Trophoblast cell (in vitro differentiated cells and primary cell): ENCODE results near the gene VKORC1L1.

Experiments used
- DNase-seq, 2 donors: peaks; one replicate each; pipeline ENCODE4 v3.0.0-alpha.2; 2016
- H2AFZ ChIP-seq: 2 replicates; pipeline ENCODE4 v1.6.1; 2013; ENCODE audit warnings: low read length, moderate library complexity, mild to moderate bottlenecking; ENCODE audit not compliant: insufficient read depth, poor library complexity
- H2AK5ac ChIP-seq: 2 replicates; pipeline ENCODE4 v1.6.1; 2013; ENCODE audit warnings: mild to moderate bottlenecking, low read length
- H2BK120ac ChIP-seq: 2 replicates; pipeline ENCODE4 v1.6.1; 2013; ENCODE audit warnings: low read length, mild to moderate bottlenecking, moderate library complexity; ENCODE audit not compliant: insufficient read depth, poor library complexity
- H2BK12ac ChIP-seq: 2 replicates; pipeline ENCODE4 v1.6.1; 2013; ENCODE audit warnings: mild to moderate bottlenecking, low read length, moderate library complexity
- H2BK5ac ChIP-seq: 2 replicates; pipeline ENCODE4 v1.6.1; 2013; ENCODE audit warnings: low read length, low read depth, moderate library complexity, mild to moderate bottlenecking; ENCODE audit not compliant: poor library complexity
- H3K14ac ChIP-seq: 2 replicates; pipeline ENCODE4 v1.6.1; 2013; ENCODE audit warnings: mild to moderate bottlenecking, low read length
- H3K18ac ChIP-seq: 2 replicates; pipeline ENCODE4 v1.6.1; 2013; ENCODE audit warnings: mild to moderate bottlenecking, low read length
- H3K23ac ChIP-seq: 2 replicates; pipeline ENCODE4 v1.6.1; 2013; ENCODE audit warnings: low read length
- H3K27ac ChIP-seq: 2 replicates; pipeline ENCODE4 v1.5.1; 2013; ENCODE audit warnings: low read depth, mild to moderate bottlenecking, inconsistent platforms, low read length, moderate library complexity
- H3K27me3 ChIP-seq: 2 replicates; pipeline ENCODE4 v1.6.1; 2013; ENCODE audit warnings: inconsistent platforms, mild to moderate bottlenecking, low read length, moderate library complexity; ENCODE audit not compliant: insufficient read depth
- H3K36me3 ChIP-seq, 2 experiments: 1 replicate in 1 of 2; 2 replicates in 1 of 2; pipeline ENCODE4 v1.6.1; 2013; ENCODE audit warnings: low read length in 2 of 2, mild to moderate bottlenecking in 2 of 2, moderate library complexity in 1 of 2; ENCODE audit not compliant: insufficient read depth in 2 of 2, control insufficient read depth in 1 of 2
- H3K4ac ChIP-seq: 2 replicates; pipeline ENCODE4 v1.6.1; 2013; ENCODE audit warnings: low read depth, mild to moderate bottlenecking, low read length, moderate library complexity
- H3K4me1 ChIP-seq, 2 experiments: 1 replicate in 1 of 2; 2 replicates in 1 of 2; pipeline ENCODE4 v1.6.1; 2013; ENCODE audit warnings: low read length in 2 of 2, mild to moderate bottlenecking in 2 of 2, moderate library complexity in 1 of 2; ENCODE audit not compliant: insufficient read depth in 2 of 2, control insufficient read depth in 1 of 2
- H3K4me2 ChIP-seq: 2 replicates; pipeline ENCODE4 v1.6.1; 2013; ENCODE audit warnings: inconsistent platforms, mild to moderate bottlenecking, low read length, moderate library complexity
- H3K4me3 ChIP-seq: 2 replicates; pipeline ENCODE4 v1.5.1; 2013; ENCODE audit warnings: mild to moderate bottlenecking, low read depth, low read length, inconsistent platforms
- H3K79me1 ChIP-seq: one replicate; pipeline ENCODE4 v1.6.1; 2013; ENCODE audit warnings: low read length
- H3K79me2 ChIP-seq: 2 replicates; pipeline ENCODE4 v1.6.1; 2013; ENCODE audit warnings: low read length, mild to moderate bottlenecking; ENCODE audit not compliant: control insufficient read depth, insufficient read depth, poor library complexity
- H3K9ac ChIP-seq: 2 replicates; pipeline ENCODE4 v1.6.1; 2013; ENCODE audit warnings: mild to moderate bottlenecking, low read length
- H3K9me3 ChIP-seq: 2 replicates; pipeline ENCODE4 v1.6.1; 2013; ENCODE audit warnings: low read depth, mild to moderate bottlenecking, control low read depth, inconsistent platforms, low read length; ENCODE audit not compliant: insufficient read depth
- H4K12ac ChIP-seq: 2 replicates; pipeline ENCODE4 v1.6.1; 2013; ENCODE audit warnings: low read depth, mild to moderate bottlenecking, low read length, moderate library complexity
- H4K8ac ChIP-seq: 2 replicates; pipeline ENCODE4 v1.6.1; 2013; ENCODE audit warnings: low read depth, mild to moderate bottlenecking, low read length, moderate library complexity
- H4K91ac ChIP-seq: one replicate; pipeline ENCODE4 v1.6.1; 2013; ENCODE audit warnings: low read depth, mild to moderate bottlenecking, low read length, moderate library complexity
- WGBS: extraction: QIAGEN DNeasy Blood & Tissue Kit; methylation state at CpG from one replicate; pipeline ENCODE4 v1.1.7; 2013; ENCODE audit warnings: missing lambda C conversion rate; ENCODE audit not compliant: insufficient read length, insufficient coverage; ENCODE audit errors: extremely low coverage; 5-methylcytosine and 5-hydroxymethylcytosine counted together

The VKORC1L1 gene

DNA sequence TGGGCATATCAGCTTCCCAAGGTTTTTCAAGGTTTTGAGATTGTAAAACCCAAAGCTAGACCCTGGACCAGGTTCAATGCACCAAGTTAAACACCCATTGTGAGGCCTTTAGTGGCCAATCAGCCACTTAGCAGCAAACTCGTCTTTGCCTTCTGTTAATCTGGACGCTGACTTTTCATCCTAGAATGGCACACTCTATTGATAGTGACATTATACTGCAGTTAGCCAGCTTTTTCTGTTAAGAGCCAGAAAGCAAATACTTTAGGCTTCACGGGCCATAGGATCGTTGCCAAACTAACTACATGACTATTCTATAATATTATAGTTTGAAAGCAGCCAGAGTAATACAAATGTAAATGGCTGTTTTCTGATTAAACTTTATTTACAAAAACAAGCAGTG lies 51.3 kb downstream of the VKORC1L1 start:
- Histone ChIP-seq H2BK5ac (no peak overlapping the region), H2BK12ac (no peak overlapping the region)
- no CpG with 5 or more reads among the region's 4 CpGs for WGBS

DNA sequence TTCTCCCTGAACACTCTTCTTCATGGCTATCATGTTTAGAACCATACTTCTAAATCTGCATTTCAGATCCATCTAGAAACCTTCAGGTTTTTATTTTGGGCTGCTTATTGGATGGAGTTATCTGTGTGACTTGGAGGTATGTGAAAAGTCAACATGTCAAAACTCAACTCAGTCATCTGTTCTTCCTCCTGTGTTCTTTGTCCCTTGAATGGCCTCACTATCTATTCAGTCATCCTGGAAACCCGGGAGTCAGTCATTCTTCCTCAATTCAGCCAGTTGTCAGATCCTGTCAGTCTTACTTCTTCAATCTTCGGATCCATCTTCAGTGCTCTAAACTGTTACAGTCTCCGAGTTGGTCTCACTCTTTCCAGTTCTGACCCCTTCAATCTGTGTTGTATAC lies 52.2 kb downstream of the VKORC1L1 start:
- H2BK120ac ChIP-seq: no peak overlapping the region
- no peak overlapping the region for H3K27ac ChIP-seq
- H4K91ac ChIP-seq: no peak overlapping the region
- no peak overlapping the region for H4K12ac ChIP-seq
- no peak overlapping the region for H2AK5ac ChIP-seq
- H3K4me3 ChIP-seq: no peak overlapping the region
- peaks cover 0 to 3% of the 10 kb centered on the region in 2 experiments for H3K4me1 ChIP-seq
- no peaks in the 10 kb centered on the region for H3K79me1 ChIP-seq
- H3K4me2 ChIP-seq: no peak overlapping the region
- no peak overlapping the region for H2BK5ac ChIP-seq
- H2AFZ ChIP-seq: no peak overlapping the region
- DNase-seq: no peak
- H3K23ac ChIP-seq: no peak overlapping the region
- H3K14ac ChIP-seq: no peak overlapping the region
- no CpG with 5 or more reads among the region's 3 CpGs for WGBS
- H3K27me3 ChIP-seq: no peaks in the 10 kb centered on the region
- H3K36me3 ChIP-seq: no peaks in the 10 kb centered on the region
- H3K79me2 ChIP-seq: no peaks in the 10 kb centered on the region
- no peaks in the 10 kb centered on the region for H3K9me3 ChIP-seq
- H3K4ac ChIP-seq: no peak overlapping the region
- no peak overlapping the region for H2BK12ac ChIP-seq
- H3K18ac ChIP-seq: no peak overlapping the region
- no peak overlapping the region for H4K8ac ChIP-seq
- no peak overlapping the region for H3K9ac ChIP-seq

More for the DNA sequence above, 51.3 kb downstream of the VKORC1L1 start:
- Histone ChIP-seq H3K4me1 (peaks cover 0 to 3% of the 10 kb centered on the region in 2 experiments), H3K36me3 (no peaks in the 10 kb centered on the region), H3K9ac (no peak overlapping the region), H2BK120ac (no peak overlapping the region), H3K18ac (no peak overlapping the region), H2AK5ac (no peak overlapping the region), H3K23ac (no peak overlapping the region), H4K8ac (no peak overlapping the region), H4K12ac (no peak overlapping the region), H3K79me2 (no peaks in the 10 kb centered on the region), H3K9me3 (no peaks in the 10 kb centered on the region), H3K14ac (no peak overlapping the region), H2AFZ (no peak overlapping the region), H3K27me3 (no peaks in the 10 kb centered on the region), H3K4me2 (no peak overlapping the region), H3K4ac (no peak overlapping the region), H3K4me3 (no peak overlapping the region), H3K27ac (no peak overlapping the region), H3K79me1 (no peaks in the 10 kb centered on the region), H4K91ac (no peak overlapping the region)
- DNase-seq: no peak

DNA sequence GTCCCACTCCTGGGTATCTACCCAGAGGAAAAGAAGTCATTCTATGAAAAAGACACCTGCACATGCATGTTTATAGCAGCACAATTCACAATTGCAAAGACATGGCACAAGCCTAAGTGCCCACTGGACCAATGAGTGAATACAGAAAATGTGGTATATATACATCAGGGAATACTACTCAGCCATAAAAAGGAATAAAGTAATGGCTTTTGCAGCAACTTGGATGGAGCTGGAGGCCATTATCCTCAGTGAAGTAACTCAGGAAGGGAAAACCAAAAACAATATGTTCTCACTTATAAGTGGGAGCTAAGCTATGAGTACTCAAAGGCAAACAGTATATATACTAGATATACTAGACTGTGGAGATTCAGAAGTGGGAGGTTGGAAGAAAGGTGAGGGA lies 53.7 kb downstream of the VKORC1L1 start:
- DNase-seq: no peak
- no peak overlapping the region for H3K4me2 ChIP-seq
- H3K79me2 ChIP-seq: no peaks in the 10 kb centered on the region
- H2BK120ac ChIP-seq: no peak overlapping the region
- no peak overlapping the region for H3K27ac ChIP-seq
- no peak overlapping the region for H3K4me3 ChIP-seq
- no peak overlapping the region for H3K14ac ChIP-seq
- H3K9ac ChIP-seq: no peak overlapping the region
- H3K79me1 ChIP-seq: no peaks in the 10 kb centered on the region
- H3K4me1 ChIP-seq: peaks cover 0 to 3% of the 10 kb centered on the region in 2 experiments
- no peak overlapping the region for H4K8ac ChIP-seq
- no peak overlapping the region for H2AK5ac ChIP-seq
- H4K91ac ChIP-seq: no peak overlapping the region
- no peaks in the 10 kb centered on the region for H3K36me3 ChIP-seq
- H2BK5ac ChIP-seq: no peak overlapping the region
- H3K23ac ChIP-seq: no peak overlapping the region
- H4K12ac ChIP-seq: no peak overlapping the region
- H3K4ac ChIP-seq: no peak overlapping the region
- H3K27me3 ChIP-seq: no peaks in the 10 kb centered on the region
- no peak overlapping the region for H2BK12ac ChIP-seq
- no peaks in the 10 kb centered on the region for H3K9me3 ChIP-seq
- H3K18ac ChIP-seq: no peak overlapping the region
- no peak overlapping the region for H2AFZ ChIP-seq

DNA sequence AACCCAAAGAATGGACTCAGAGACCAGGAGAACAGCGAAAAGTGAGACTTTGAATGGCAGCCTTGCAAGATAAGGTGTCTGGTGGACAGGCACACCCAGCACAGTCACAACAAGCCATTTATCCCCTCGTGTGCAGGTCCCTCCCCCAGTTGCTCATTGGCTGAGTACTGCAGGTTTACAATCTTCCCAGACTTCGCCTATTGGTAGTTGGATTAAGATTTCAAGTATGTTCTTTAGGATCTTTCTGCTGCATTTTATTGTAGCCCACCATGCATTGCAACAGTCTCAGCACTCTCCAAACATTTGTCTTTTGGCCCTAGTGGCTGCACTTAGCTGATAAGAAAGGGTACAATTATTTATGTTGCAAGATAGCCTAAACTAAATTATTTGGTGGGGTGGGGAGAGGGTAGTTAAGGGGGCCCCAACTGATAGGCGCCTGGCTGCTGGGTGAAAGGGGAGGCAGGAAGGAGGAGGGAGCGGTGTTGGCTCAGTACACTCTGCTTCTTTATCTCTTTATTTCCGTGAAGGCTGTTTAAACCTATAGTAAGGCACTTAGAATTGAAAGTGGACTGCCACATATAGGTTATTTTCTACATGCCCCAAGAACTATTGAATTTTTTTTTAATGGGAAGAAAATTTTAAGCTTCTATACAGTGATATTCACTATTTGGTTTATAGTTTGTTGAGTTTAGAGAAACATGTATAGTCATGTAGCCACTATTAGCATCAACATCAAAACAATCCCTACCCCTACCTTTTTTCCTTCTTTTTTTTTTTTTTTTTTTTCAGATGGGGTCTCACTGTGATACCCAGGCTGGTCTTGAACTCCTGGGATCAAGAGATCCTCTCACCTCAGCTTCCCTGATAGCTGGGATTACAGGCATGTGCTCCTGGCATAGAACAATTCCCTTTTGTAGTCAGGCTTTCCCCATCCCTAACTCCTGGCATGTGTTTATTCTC lies 54.9 kb downstream of the VKORC1L1 start:
- no CpG with 5 or more reads among the region's 6 CpGs for WGBS
- Histone ChIP-seq H4K8ac (no peak overlapping the region), H2AK5ac (no peak overlapping the region), H3K4ac (no peak overlapping the region), H4K91ac (no peak overlapping the region), H3K9me3 (no peaks in the 10 kb centered on the region), H3K14ac (no peak overlapping the region), H4K12ac (no peak overlapping the region), H3K27me3 (no peaks in the 10 kb centered on the region), H3K79me2 (no peaks in the 10 kb centered on the region), H3K36me3 (no peaks in the 10 kb centered on the region), H3K27ac (no peak overlapping the region), H3K4me2 (no peak overlapping the region), H2BK5ac (no peak overlapping the region), H2BK12ac (no peak overlapping the region), H3K9ac (no peak overlapping the region), H3K18ac (no peak overlapping the region), H2AFZ (no peak overlapping the region), H2BK120ac (no peak overlapping the region), H3K23ac (no peak overlapping the region), H3K4me1 (peaks cover 0 to 3% of the 10 kb centered on the region in 2 experiments), H3K4me3 (no peak overlapping the region), H3K79me1 (no peaks in the 10 kb centered on the region)
- DNase-seq: no peak
